GM21390 (cell line): Measurements from ENCODE around the gene GAS5.
"Not testable (repeated sequence)": the region's sequence is repeated elsewhere in the genome, so short reads cannot be mapped to it uniquely, and the experiment has no call there.

Source experiments
- ATAC-seq: cut with Tn5 transposase; IDR thresholded peaks from one replicate; pipeline ENCODE4 v1.9.1; 2021; ENCODE audit not compliant: unreplicated experiment

The GAS5 gene

GRCh38 chr1:173870252-173871075 is 2.7 kb upstream of the GAS5 start:
- ATAC-seq, result peak; percentile 30

DNA sequence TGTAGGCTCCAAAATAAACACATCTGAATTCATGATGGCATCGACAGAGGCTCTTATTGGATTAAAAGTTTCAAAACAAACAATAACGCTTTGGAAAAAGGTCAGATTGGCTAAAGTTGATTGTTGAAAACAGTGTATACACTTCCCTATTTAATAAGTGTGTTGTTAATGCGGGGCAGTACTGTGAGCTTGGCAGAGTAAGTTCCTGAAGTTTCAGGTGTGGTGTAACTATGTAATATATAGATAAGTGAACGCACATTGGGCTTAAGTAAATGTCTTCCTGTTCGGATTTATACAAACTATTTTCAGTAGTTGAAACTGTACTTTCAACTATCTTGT is 1.2 kb upstream of the GAS5 start:
- no peak for ATAC-seq

GRCh38 chr1:173868266-173869020 is 654 bp upstream of the GAS5 start, which contains the start of gene ZBTB37:
Gene ZBTB37 (plus strand): TSS chr1:173868380. CDS start chr1:173870226, 1,846 bp downstream.
- peak; percentile 58 for ATAC-seq

DNA sequence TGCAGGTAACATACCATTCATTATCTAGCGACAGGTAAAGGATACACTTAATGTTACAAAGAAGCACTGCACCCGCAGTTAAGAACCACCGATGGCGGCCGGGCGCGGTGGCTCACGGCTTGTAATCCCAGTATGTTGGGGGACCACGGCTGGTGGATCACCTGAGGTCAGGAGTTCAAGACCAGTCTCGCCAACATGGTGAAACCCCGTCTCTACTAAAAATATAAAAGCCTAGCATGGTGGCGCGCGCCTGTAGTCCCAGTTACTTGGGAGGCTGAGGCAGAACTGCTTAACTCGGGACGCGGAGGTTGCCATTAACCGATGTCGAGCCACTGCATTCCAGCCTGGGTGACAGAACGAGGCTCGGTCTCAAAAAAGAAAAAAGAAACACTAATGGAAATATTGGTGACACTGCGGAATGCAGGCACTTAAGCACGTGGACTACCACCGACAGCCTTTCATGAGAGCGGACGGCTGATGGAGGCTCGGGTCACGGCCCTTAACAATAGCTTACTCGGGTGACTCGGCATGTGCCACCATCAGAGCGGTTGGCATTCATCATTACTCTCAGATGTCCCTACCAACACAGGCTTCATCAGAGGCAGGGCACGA is 542 bp downstream of the GAS5 start:
- no peak for ATAC-seq

- ATAC-seq, result no peak
These were observed 1.2 kb downstream of the GAS5 start for GRCh38 chr1:173866413-173867115.

GRCh38 chr1:173865468-173866164 is 2.2 kb downstream of the GAS5 start:
- no peak for ATAC-seq

DNA sequence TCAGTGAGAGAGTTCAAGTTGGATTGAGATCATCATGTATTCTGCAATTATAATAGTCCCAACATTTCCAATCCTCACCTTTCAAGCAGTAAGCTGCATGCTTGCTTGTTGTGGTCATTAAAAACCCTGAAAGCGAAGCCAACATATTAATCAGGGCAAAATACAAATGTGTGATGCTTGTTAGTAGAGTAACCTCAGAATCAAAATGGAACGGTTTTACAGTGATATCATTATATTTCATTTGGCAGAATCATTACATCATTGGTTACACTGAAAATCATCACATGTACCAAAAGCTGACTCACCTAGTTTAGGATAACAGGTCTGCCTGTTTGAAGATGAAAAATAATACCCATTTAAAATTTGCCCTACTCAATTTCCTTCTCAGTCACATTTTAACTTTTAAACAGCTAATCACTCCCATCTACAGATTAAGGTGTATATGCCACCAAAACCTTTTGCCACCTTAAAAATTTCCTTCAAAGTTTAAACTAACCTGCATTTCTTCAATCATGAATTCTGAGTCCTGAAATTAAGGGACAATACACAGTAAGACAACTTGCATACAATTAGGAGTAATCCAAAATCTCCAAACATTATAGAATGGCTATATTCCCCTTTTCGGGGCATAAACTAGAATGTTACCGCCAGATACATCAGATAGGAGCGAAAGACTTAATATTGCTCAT is 3.5 kb downstream of the GAS5 start:
- no peak for ATAC-seq

DNA sequence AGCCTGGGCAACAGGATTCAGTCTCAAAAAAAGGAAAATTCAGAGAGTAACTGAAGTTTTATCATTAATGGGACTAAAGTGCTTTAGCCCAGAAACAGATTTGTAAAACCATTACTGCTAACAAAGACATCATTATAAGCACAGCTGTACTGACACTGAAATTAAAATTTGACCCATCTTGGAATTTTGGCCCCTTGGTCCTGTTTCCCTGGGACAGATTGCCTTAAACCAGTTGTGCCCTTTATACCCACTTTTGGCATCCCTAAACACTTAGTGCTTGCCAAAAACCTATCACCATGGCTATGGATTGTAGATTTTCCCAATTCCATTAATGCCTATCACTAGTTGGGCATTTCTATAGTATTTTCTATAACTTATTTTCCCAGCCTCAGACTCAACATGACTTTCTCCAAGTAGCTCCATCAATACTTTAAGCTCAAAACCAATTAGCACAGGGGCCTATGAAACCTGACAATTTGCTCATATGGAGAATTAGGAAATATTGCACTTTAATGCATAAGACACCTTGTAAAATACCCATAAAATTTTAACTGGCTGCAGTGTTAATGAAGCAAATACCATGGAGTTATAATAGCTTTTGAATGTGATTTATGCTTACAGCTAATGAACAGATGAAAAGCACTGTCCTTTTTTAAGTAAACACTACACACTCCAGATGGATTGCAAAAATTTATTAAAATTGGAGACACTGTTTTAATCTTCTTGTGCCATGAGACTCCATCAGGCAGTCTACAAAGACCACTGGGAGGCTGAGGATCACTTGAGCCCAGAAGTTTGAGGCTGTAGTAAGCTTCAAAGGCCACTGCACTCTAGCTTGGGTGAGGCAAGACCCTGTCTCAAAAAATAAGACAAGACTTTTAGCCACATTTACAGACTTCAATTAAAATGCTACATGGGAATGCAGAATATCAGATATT is 4.3 kb downstream of the GAS5 start:
- ATAC-seq, result no peak

GRCh38 chr1:173862769-173863223 is 5.0 kb downstream of the GAS5 start:
- no peak for ATAC-seq

- ATAC-seq, result not testable (repeated sequence)
These were observed 5.5 kb downstream of the GAS5 start for GRCh38 chr1:173862146-173862768.

DNA sequence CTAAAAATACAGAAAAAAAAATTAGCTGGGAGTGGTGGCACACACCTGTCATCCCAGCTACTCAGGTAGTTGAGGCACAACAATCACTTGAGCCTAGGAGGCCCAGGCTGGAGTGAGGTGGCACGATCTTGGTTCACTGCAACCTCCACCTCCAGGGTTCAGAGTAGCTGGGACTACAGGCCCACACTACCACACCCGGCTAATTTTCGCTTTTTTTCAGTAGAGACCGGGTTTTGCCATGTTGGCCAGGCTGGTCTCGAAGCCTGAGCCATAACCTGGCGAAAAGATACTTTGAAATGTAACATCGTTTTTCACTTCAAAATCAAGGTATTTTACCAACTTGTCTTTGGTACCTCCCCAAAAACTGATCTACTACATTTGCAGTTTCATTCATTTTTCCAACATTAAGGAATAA is 6.1 kb downstream of the GAS5 start:
- ATAC-seq, result no peak

GRCh38 chr1:173860065-173860464 is 7.7 kb downstream of the GAS5 start:
- ATAC-seq, result no peak

DNA sequence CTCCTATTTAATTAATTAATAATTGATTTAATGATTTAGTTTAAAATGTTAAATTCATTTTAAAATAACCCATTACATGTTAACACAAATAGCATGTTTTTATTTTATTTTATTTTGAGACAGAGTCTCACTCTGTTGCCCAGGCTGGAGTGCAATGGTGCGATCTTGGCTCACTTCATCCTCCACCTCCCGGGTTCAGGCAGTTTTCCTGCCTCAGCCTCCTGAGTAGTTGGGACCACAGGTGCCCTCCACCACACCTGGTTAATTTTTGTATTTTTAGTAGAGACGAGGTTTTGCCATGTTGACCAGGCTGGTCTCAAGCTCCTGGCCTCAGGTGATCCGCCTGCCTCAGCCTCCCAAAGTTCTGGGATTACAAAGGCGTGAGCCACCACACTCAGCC is 8.2 kb downstream of the GAS5 start:
- not testable (repeated sequence) for ATAC-seq

DNA sequence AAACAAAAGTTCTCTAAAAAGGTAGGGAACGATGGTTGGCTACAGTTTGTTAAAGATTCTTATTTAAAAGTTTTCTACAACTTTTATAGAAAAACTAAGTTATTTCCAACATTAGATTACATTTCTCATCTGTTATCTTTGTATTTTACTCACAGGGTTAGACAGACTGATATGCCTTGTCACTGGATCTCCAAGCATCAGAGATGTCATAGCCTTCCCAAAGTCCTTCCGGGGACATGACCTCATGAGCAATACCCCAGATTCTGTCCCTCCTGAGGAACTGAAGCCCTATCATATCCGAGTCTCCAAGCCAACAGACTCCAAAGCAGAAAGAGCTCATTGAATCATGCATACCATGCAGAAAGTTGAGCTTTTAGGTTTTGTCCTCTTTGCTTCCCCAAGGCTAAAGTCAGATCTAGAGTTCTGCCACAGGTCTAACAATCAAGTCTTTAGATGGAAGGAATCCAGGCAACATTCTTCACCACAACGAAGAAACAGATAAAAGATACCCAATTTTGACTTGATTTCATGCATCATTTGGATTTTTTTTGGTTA is 10.3 kb downstream of the GAS5 start:
- no peak for ATAC-seq

- no peak for ATAC-seq
These were observed 10.9 kb downstream of the GAS5 start for GRCh38 chr1:173856903-173857302.

DNA sequence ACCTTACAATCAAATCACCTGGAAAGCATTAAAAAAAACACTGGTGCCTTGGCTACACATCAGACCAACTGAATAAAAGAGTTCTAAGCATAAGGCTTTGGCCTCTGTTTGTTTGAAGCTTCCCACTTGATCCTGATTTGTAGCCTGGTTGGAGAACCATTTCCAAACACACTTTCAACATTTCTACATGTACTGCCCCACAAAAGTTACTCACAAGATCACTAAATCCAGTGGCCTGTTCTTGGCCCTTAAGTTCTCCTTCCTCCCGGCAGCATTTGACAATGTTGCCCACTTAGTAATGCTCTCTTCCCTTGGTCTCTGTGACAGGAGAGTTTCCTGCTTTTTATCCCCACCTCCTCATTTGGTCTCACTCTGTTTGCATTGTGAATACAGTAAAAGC is 11.8 kb downstream of the GAS5 start:
- no peak for ATAC-seq

GRCh38 chr1:173853074-173853473 is 14.7 kb downstream of the GAS5 start:
- no peak for ATAC-seq

DNA sequence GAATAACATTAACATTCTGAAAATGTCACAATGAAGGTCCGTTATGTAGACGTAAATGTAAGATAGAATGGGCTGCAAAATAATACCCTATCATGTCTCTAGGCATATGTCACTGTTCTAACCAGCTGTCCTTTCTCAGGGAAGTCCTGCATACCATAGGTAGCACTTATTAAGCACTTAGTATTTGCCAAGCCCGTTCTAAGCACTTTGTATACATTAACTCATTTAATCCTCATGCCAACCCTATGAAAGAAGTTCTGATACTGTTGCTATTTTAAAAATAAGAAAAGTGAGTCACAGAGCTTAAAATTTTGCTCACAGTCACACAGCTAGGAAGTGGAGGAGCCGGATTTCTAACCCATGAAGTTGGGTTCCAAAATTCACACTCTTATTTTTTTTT is 15.7 kb downstream of the GAS5 start:
- ATAC-seq, result no peak
